ENCODE results near the gene PIAS2.

DNA sequence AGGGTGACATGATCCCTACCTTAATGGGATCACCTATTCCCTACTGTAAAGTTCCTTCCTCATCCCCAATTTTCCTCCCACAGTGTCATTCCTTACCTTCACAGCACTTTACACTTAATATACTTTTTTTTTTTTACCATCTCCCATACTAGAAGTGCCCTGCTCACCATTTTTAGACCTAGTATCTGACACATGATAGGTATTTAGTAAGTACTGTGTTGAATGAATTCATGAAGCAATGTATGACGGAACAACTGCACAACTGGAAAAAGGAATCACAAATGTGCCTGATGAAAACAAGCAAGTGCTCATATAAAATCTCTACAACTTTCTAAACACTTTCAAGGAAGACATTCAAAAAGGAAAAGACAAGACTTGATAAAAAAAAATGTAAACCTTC lies 83.4 kb downstream of the PIAS2 start:
- TF ChIP-seq, protein P1, sequence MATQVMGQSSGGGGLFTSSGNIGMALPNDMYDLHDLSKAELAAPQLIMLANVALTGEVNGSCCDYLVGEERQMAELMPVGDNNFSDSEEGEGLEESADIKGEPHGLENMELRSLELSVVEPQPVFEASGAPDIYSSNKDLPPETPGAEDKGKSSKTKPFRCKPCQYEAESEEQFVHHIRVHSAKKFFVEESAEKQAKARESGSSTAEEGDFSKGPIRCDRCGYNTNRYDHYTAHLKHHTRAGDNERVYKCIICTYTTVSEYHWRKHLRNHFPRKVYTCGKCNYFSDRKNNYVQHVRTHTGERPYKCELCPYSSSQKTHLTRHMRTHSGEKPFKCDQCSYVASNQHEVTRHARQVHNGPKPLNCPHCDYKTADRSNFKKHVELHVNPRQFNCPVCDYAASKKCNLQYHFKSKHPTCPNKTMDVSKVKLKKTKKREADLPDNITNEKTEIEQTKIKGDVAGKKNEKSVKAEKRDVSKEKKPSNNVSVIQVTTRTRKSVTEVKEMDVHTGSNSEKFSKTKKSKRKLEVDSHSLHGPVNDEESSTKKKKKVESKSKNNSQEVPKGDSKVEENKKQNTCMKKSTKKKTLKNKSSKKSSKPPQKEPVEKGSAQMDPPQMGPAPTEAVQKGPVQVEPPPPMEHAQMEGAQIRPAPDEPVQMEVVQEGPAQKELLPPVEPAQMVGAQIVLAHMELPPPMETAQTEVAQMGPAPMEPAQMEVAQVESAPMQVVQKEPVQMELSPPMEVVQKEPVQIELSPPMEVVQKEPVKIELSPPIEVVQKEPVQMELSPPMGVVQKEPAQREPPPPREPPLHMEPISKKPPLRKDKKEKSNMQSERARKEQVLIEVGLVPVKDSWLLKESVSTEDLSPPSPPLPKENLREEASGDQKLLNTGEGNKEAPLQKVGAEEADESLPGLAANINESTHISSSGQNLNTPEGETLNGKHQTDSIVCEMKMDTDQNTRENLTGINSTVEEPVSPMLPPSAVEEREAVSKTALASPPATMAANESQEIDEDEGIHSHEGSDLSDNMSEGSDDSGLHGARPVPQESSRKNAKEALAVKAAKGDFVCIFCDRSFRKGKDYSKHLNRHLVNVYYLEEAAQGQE (IDR thresholded peaks at IDR 0.05), result no peak
- TF ChIP-seq MAX (IDR thresholded peaks at IDR 0.05), result no peak
- TF ChIP-seq, protein P2, sequence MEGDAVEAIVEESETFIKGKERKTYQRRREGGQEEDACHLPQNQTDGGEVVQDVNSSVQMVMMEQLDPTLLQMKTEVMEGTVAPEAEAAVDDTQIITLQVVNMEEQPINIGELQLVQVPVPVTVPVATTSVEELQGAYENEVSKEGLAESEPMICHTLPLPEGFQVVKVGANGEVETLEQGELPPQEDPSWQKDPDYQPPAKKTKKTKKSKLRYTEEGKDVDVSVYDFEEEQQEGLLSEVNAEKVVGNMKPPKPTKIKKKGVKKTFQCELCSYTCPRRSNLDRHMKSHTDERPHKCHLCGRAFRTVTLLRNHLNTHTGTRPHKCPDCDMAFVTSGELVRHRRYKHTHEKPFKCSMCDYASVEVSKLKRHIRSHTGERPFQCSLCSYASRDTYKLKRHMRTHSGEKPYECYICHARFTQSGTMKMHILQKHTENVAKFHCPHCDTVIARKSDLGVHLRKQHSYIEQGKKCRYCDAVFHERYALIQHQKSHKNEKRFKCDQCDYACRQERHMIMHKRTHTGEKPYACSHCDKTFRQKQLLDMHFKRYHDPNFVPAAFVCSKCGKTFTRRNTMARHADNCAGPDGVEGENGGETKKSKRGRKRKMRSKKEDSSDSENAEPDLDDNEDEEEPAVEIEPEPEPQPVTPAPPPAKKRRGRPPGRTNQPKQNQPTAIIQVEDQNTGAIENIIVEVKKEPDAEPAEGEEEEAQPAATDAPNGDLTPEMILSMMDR (IDR thresholded peaks at IDR 0.05; ENCODE audit: low read depth, low read length, missing input control), result no peak
- no peak for TF ChIP-seq RAD21 (IDR thresholded peaks at IDR 0.05)
- TF ChIP-seq, protein P3, sequence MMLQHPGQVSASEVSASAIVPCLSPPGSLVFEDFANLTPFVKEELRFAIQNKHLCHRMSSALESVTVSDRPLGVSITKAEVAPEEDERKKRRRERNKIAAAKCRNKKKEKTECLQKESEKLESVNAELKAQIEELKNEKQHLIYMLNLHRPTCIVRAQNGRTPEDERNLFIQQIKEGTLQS (IDR thresholded peaks at IDR 0.05), result no peak
- no peak for TF ChIP-seq TAF1 (conservative IDR thresholded peaks at IDR 0.05)

Measured in liver (tissue), 3 donors.